Kidney (tissue), 14 donors: ENCODE measurements around the gene GREB1. TPM values are rescaled to one million over a fixed set of nuclear protein-coding genes. Genes with fewer than 3 reads are reported as not detected.

Experiments
- DNase-seq, 5 donors: peaks; one replicate each; pipeline ENCODE4 v3.0.0-alpha.2; 2013 to 2020
- FAIRE-seq: peaks from 2 replicates; lab custom pipeline; 2012; peaks lifted over from hg19 to GRCh38; lab: Jason Lieb, UNC
- H3K27ac ChIP-seq, 2 donors: one replicate each; pipeline ENCODE4 v1.7.0; 2013; ENCODE audit warnings: low read depth in 2 of 2, low read length in 2 of 2, inconsistent platforms in 1 of 2
- H3K27me3 ChIP-seq: one replicate; pipeline ENCODE4 v1.7.1; 2013; ENCODE audit warnings: low read length, inconsistent platforms; ENCODE audit not compliant: control insufficient read depth, insufficient read depth
- H3K36me3 ChIP-seq, 3 donors: one replicate each; pipeline versions ENCODE4 v1.7.0 to v1.7.1; 2013; ENCODE audit warnings: low read length in 3 of 3, control low read depth in 1 of 3, inconsistent platforms in 1 of 3; ENCODE audit not compliant: insufficient read depth in 3 of 3, control insufficient read depth in 2 of 3
- H3K4me1 ChIP-seq, 3 donors: one replicate each; pipeline versions ENCODE4 v1.7.0 to v1.7.1; 2013; ENCODE audit warnings: low read length in 3 of 3, inconsistent platforms in 1 of 3, low read depth in 1 of 3; ENCODE audit not compliant: control insufficient read depth in 2 of 3, insufficient read depth in 2 of 3
- H3K4me3 ChIP-seq, 3 donors: one replicate each; pipeline versions ENCODE4 v1.7.0 to v1.8.1; 2013; ENCODE audit warnings: low read length in 3 of 3, control low read depth in 1 of 3, inconsistent platforms in 1 of 3
- H3K9ac ChIP-seq, 3 donors: one replicate each; pipeline versions ENCODE4 v1.7.0 to v1.7.1; 2013; ENCODE audit warnings: low read length in 3 of 3, control low read depth in 1 of 3, inconsistent platforms in 1 of 3
- H3K9me3 ChIP-seq, 3 donors: one replicate each; pipeline versions ENCODE4 v1.7.0 to v1.7.1; 2013; ENCODE audit warnings: low read length in 3 of 3, control low read depth in 1 of 3, inconsistent platforms in 1 of 3; ENCODE audit not compliant: control insufficient read depth in 2 of 3, insufficient read depth in 1 of 3
- CTCF ChIP-seq: IDR thresholded peaks from 3 replicates; pipeline ENCODE4 v1.5.1; 2012; ENCODE audit warnings: mild to moderate bottlenecking, moderate library complexity, borderline replicate concordance; ENCODE audit not compliant: insufficient read depth; ENCODE audit errors: extremely low read depth
- intact Hi-C: fragments of 100-400 bp; cut with DNase I; formaldehyde crosslinking; loops from one replicate; pipeline ENCODE4 v1.11.1; 2022
- polyA plus RNA-seq: library from polyadenylated mRNA; stranded (reverse); fragments of 350-450 nt; fragmentation: Illumina TruSeq; extraction: RNeasy Lipid Tissue Mini Kit (QIAGEN cat#74804); gene quantifications from one replicate; pipeline ENCODE4 v1.2.3, GENCODE V29; 2014; ENCODE audit warnings: low read depth, low replicate concordance; ENCODE audit not compliant: insufficient read depth
- total RNA-seq: library from RNA; stranded (reverse); fragmentation: NEBNext Ultra II Directional; extraction: Animal tissue kit (Norgen Biotek cat#: 25700); gene quantifications from one replicate; pipeline ENCODE4 v1.2.1, GENCODE V29; 2021
- donor health status: control.
- donor health status: control.
- donor health status: control.
- donor health status: control.
- donor health status: control.
- donor health status: DM: yes; HTN: yes; CAD: no.
- donor health status: Normal renal cell carcinoma (clear cell type).

GREB1 gene
- total and polyA plus RNA-seq, 2 donors from 2014 or later = 0.98 to 1.8 TPM

DNA sequence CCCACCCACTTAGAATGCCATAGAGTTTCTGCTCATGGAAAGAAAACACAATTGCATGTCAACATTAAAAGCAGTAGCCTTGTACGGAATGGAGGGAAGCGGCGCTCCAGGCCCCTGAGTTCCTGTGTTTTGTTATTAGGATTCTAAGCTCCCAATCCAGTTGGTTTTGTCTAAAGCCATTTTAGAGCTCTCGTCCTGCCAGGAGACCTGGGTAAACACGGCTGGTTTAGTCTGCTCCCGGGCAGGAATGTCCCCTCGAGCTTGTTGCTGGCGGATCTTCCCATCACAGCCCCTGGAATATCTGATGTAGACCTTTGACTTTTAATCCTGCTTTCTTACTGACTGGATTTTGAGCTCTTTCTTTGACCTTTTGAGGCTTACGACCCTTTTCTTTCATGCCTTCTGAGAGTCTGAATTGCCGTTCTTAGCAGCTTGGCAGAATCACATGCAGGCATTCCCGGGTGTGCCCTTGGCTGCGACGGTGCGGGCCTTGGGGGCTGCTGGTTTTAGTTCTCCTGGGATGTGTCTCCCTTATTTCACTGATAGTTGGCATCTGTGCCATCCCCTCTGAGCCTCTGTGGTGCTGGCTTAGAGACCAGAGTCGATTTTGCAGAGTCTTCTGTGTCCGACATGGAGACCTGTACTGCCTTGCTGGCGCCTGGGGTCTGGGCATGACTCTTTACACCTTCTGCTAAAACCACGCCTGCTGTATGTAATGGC lies 25.4 kb downstream of the GREB1 start:
- H3K36me3 ChIP-seq = no peaks in the 10 kb centered on the region
- no peak overlapping the region for H3K9ac ChIP-seq
- TF ChIP-seq CTCF = no peak
- H3K4me3 ChIP-seq = no peak overlapping the region
- no peaks in the 10 kb centered on the region for H3K9me3 ChIP-seq
- no peak for FAIRE-seq
- H3K4me1 ChIP-seq = no peaks in the 10 kb centered on the region
- DNase-seq = no peak
- intact Hi-C loops = no loop called here
- no peak overlapping the region for H3K27ac ChIP-seq
- no peaks in the 10 kb centered on the region for H3K27me3 ChIP-seq

- no peak overlapping the region for H3K27ac ChIP-seq
- H3K4me3 ChIP-seq = no peak overlapping the region
- H3K27me3 ChIP-seq = no peaks in the 10 kb centered on the region
- no peak for TF ChIP-seq CTCF
- H3K9ac ChIP-seq = no peak overlapping the region
- H3K4me1 ChIP-seq = no peaks in the 10 kb centered on the region
- DNase-seq (no peak), FAIRE-seq (no peak)
- H3K9me3 ChIP-seq = no peaks in the 10 kb centered on the region
- intact Hi-C loops = no loop called here
- H3K36me3 ChIP-seq = no peaks in the 10 kb centered on the region
These were observed 25.9 kb downstream of the GREB1 start for GRCh38 chr2:11559786-11560155.

GRCh38 chr2:11560806-11561205 lies 27.0 kb downstream of the GREB1 start:
- no peaks in the 10 kb centered on the region for H3K9me3 ChIP-seq
- no peak overlapping the region for H3K27ac ChIP-seq
- intact Hi-C loops = no loop called here
- no peak overlapping the region for H3K4me3 ChIP-seq
- no peaks in the 10 kb centered on the region for H3K27me3 ChIP-seq
- FAIRE-seq = no peak
- no peaks in the 10 kb centered on the region for H3K36me3 ChIP-seq
- no peak for TF ChIP-seq CTCF
- DNase-seq = no peak
- no peaks in the 10 kb centered on the region for H3K4me1 ChIP-seq
- no peak overlapping the region for H3K9ac ChIP-seq

GRCh38 chr2:11562011-11562410 lies 28.2 kb downstream of the GREB1 start:
- intact Hi-C loops = no loop called here
- H3K9me3 ChIP-seq = no peaks in the 10 kb centered on the region
- DNase-seq = peak in 2 of 5 donors; percentile 6 to 8
- H3K27ac ChIP-seq = no peak overlapping the region
- H3K4me3 ChIP-seq = no peak overlapping the region
- TF ChIP-seq CTCF = no peak
- no peak for FAIRE-seq
- no peak overlapping the region for H3K9ac ChIP-seq
- no peaks in the 10 kb centered on the region for H3K27me3 ChIP-seq
- H3K4me1 ChIP-seq = no peaks in the 10 kb centered on the region
- H3K36me3 ChIP-seq = no peaks in the 10 kb centered on the region
